GM12878 (cell line): Measurements from ENCODE around the gene TYRP1. TPM values are rescaled to one million over a fixed set of nuclear protein-coding genes. Genes with fewer than 3 reads are reported as not detected.

Experiments used
- ATAC-seq: fragments of 200-7000 bp; cut with Tn5 transposase; 3 replicates; pipeline ENCODE4 v1.9.1; 2020; ENCODE audit warnings: mild to moderate bottlenecking, moderate library complexity
- BruUV-seq: library from RNA; stranded (reverse); fragments of 400-500 nt; replicated peaks from 2 replicates; lab custom pipeline; 2021; lab: Mats Ljungman, UMichigan
- CTCF ChIA-PET: fragments of 300-600 bp; sonication (Branson Sonifier 250); formaldehyde crosslinking; extraction: SDS; loops from one replicate; lab custom pipeline; 2021; ENCODE audit warnings: inconsistent platforms; lab: Yijun Ruan, JAX
- POLR2A ChIA-PET: fragments of 350-600 bp; formaldehyde crosslinking; extraction: SDS; loops from one replicate; lab custom pipeline; 2021; ENCODE audit warnings: inconsistent platforms; lab: Charles Lee
- RAD21 ChIA-PET: fragments of 300-600 bp; sonication (Branson Sonifier 250); formaldehyde crosslinking; loops from one replicate; lab custom pipeline; 2023; ENCODE audit warnings: antibody characterized with exemption; ENCODE audit not compliant: unreplicated experiment; lab: Charles Lee
- SMC1A ChIA-PET: fragments of 300-600 bp; sonication (Branson Sonifier 250); formaldehyde crosslinking; loops from one replicate; lab custom pipeline; 2023; ENCODE audit not compliant: unreplicated experiment, uncharacterized antibody; lab: Charles Lee
- DNase-seq: peaks from one replicate; pipeline ENCODE4 v3.0.0-alpha.2; 2011; ENCODE audit warnings: low read depth, low spot score
- FAIRE-seq: peaks from 3 replicates; lab custom pipeline; 2011; peaks lifted over from hg19 to GRCh38; lab: Jason Lieb, UNC
- H2AFZ ChIP-seq: 2 replicates; pipeline ENCODE4 v1.6.0; 2011; ENCODE audit warnings: low read depth, low read length, control low read depth; ENCODE audit not compliant: control insufficient read depth
- H3K27ac ChIP-seq: 2 replicates; pipeline ENCODE4 v1.5.1; 2011; ENCODE audit warnings: control low read depth; ENCODE audit not compliant: control insufficient read depth, insufficient read depth
- H3K27me3 ChIP-seq, 2 experiments: replicated peaks in 1 of 2; 2 replicates each; pipeline versions ENCODE4 v1.6.0 to v1.6.1; 2011; ENCODE audit warnings: low read length in 1 of 2; ENCODE audit not compliant: control insufficient read depth in 2 of 2, insufficient read depth in 2 of 2
- H3K36me3 ChIP-seq, 2 experiments: 2 replicates each; pipeline ENCODE4 v1.5.1; 2011; ENCODE audit warnings: low read length in 1 of 2; ENCODE audit not compliant: control insufficient read depth in 2 of 2, insufficient read depth in 2 of 2
- H3K4me1 ChIP-seq: 2 replicates; pipeline ENCODE4 v1.6.1; 2011; ENCODE audit warnings: mild to moderate bottlenecking, low read length, moderate library complexity, mixed read lengths; ENCODE audit not compliant: control insufficient read depth, insufficient read depth
- H3K4me2 ChIP-seq: 2 replicates; pipeline ENCODE4 v1.6.0; 2011; ENCODE audit warnings: control low read depth; ENCODE audit not compliant: control insufficient read depth, insufficient read depth
- H3K4me3 ChIP-seq: fragments of 200-600 bp; sonication (generic); 2 replicates; pipeline ENCODE4 v1.5.1; 2016
- H3K79me2 ChIP-seq: 2 replicates; pipeline ENCODE4 v1.6.0; 2011; ENCODE audit warnings: low read length; ENCODE audit not compliant: control insufficient read depth, insufficient read depth
- H3K9ac ChIP-seq: 2 replicates; pipeline ENCODE4 v1.8.0; 2011; ENCODE audit warnings: low read length, control low read depth, mixed read lengths; ENCODE audit not compliant: control insufficient read depth, insufficient read depth
- H3K9me3 ChIP-seq: replicated peaks from 3 replicates; pipeline ENCODE4 v1.5.1; 2011; ENCODE audit warnings: mild to moderate bottlenecking, low read length; ENCODE audit not compliant: control insufficient read depth, insufficient read depth
- H4K20me1 ChIP-seq: 2 replicates; pipeline ENCODE4 v1.6.0; 2011; ENCODE audit not compliant: control insufficient read depth, insufficient read depth
- ATF7 ChIP-seq: fragments of 450-650 bp; IDR thresholded peaks from 2 replicates; pipeline ENCODE4 v1.6.1; 2016; ENCODE audit warnings: low read depth, mild to moderate bottlenecking
- E2F4 ChIP-seq: IDR thresholded peaks from 2 replicates; pipeline ENCODE4 v1.6.1; 2012; ENCODE audit warnings: low read depth, low read length, improper control_type of control experiment
- JUNB ChIP-seq: IDR thresholded peaks from 2 replicates; pipeline ENCODE4 v1.6.1; 2016; ENCODE audit warnings: antibody characterized with exemption, mild to moderate bottlenecking
- MLLT1 ChIP-seq: fragments of 450-650 bp; IDR thresholded peaks from 2 replicates; pipeline ENCODE4 v1.6.1; 2016; ENCODE audit warnings: mild to moderate bottlenecking
- MYC ChIP-seq: IDR thresholded peaks from 2 replicates; pipeline ENCODE4 v1.6.1; 2011; ENCODE audit warnings: mild to moderate bottlenecking, low read length, moderate library complexity, inconsistent platforms; ENCODE audit not compliant: insufficient read depth, insufficient replicate concordance, insufficient read length, severe bottlenecking
- NFXL1 ChIP-seq: fragments of 450-650 bp; IDR thresholded peaks from 2 replicates; pipeline ENCODE4 v1.6.1; 2017; ENCODE audit warnings: antibody characterized with exemption, mild to moderate bottlenecking, borderline replicate concordance
- NR2C1 ChIP-seq: fragments of 450-650 bp; IDR thresholded peaks from 2 replicates; pipeline ENCODE4 v1.6.1; 2017; ENCODE audit warnings: antibody characterized with exemption, mild to moderate bottlenecking, moderate library complexity
- SKIL ChIP-seq: fragments of 450-650 bp; IDR thresholded peaks from 2 replicates; pipeline ENCODE4 v1.6.1; 2017; ENCODE audit warnings: mild to moderate bottlenecking, low read depth, inconsistent platforms; ENCODE audit not compliant: poor library complexity, severe bottlenecking
- SMARCA5 ChIP-seq: fragments of 450-650 bp; IDR thresholded peaks from 2 replicates; pipeline ENCODE4 v1.6.1; 2017; ENCODE audit warnings: mild to moderate bottlenecking
- SMC3 ChIP-seq: IDR thresholded peaks from 2 replicates; pipeline ENCODE4 v1.6.1; 2011; ENCODE audit warnings: low read length, improper control_type of control experiment, borderline replicate concordance
- SPI1 ChIP-seq: IDR thresholded peaks from 2 replicates; pipeline ENCODE4 v1.6.1; 2011; ENCODE audit warnings: low read depth, mild to moderate bottlenecking, low read length, moderate library complexity, borderline replicate concordance; ENCODE audit not compliant: insufficient read depth
- SRF ChIP-seq, 2 experiments: IDR thresholded peaks; 2 replicates each; pipeline ENCODE4 v1.6.1; 2011; ENCODE audit warnings: low read depth in 2 of 2, low read length in 2 of 2, mild to moderate bottlenecking in 1 of 2, moderate library complexity in 1 of 2
- SUPT20H ChIP-seq: IDR thresholded peaks from 2 replicates; pipeline ENCODE4 v1.6.1; 2011; ENCODE audit warnings: low read depth, mild to moderate bottlenecking, low read length, moderate library complexity, borderline replicate concordance; ENCODE audit not compliant: control insufficient read depth
- YBX1 ChIP-seq: fragments of 450-650 bp; IDR thresholded peaks from 2 replicates; pipeline ENCODE4 v1.6.1; 2016; ENCODE audit warnings: antibody characterized with exemption
- ZNF217 ChIP-seq: fragments of 450-650 bp; IDR thresholded peaks from 2 replicates; pipeline ENCODE4 v1.6.1; 2017; ENCODE audit warnings: antibody characterized with exemption, mild to moderate bottlenecking
- ZNF687 ChIP-seq: fragments of 450-650 bp; IDR thresholded peaks from 2 replicates; pipeline ENCODE4 v1.6.1; 2017; ENCODE audit warnings: mild to moderate bottlenecking, moderate library complexity
- WGBS: methylation state at CpG from one replicate; pipeline ENCODE4 v1.1.6; 2016; ENCODE audit warnings: low lambda C conversion rate; ENCODE audit not compliant: insufficient replicate concordance, insufficient coverage; ENCODE audit errors: missing lambda C conversion rate; 5-methylcytosine and 5-hydroxymethylcytosine counted together
- in situ Hi-C: fragments of 300-500 bp; cut with MboI; formaldehyde crosslinking; loops from 9 replicates; pipeline ENCODE4 v1.14.3; 2018; ENCODE audit warnings: mixed read lengths
- intact Hi-C: fragments of 100-400 bp; cut with micrococcal nuclease; formaldehyde crosslinking; loops from one replicate; pipeline ENCODE4 v1.14.2; 2022; ENCODE audit not compliant: unreplicated experiment
- polyA plus RNA-seq, 11 experiments: library from polyadenylated mRNA; depleted of rRNA in 4 of 11; unstranded in 6 of 11; stranded (reverse) in 5 of 11; fragments of >200 nt; fragmentation: Nextera tagmentation in 4 of 11; fragmentation: Illumina TruSeq in 1 of 11; extraction: Ambion mirVana in 4 of 11; extraction: Trizol in 1 of 11; gene quantifications; 1 replicate in 1 of 11; 2 replicates in 10 of 11; pipeline versions ENCODE4 v1.2.1 to v1.2.3, GENCODE V29; 2011 to 2016; ENCODE audit warnings: inconsistent platforms in 2 of 11, missing spikeins in 2 of 11, low read depth in 1 of 11
- total RNA-seq, 4 experiments: library from RNA; depleted of rRNA in 3 of 4; stranded (reverse); fragments of >200 nt in 3 of 4; fragmentation: Illumina TruSeq in 1 of 4; extraction: Trizol in 1 of 4; gene quantifications; 2 replicates each; pipeline versions ENCODE4 v1.2.1 to v1.2.3, GENCODE V29; 2013 to 2021

Gene TYRP1
- total and polyA plus RNA-seq, 10 of the 15 experiments (the other 5 are each of a cell fraction or from before 2014, with no cell fraction given) = 0.01 TPM; not detected in 9

GRCh38 chr9:12667892-12668291 lies 25.3 kb upstream of the TYRP1 start (continued):
- TF ChIP-seq SKIL = no peak
- no peak for TF ChIP-seq ATF7

GRCh38 chr9:12670006-12670405 lies 23.2 kb upstream of the TYRP1 start:
- SMC1A ChIA-PET = no interaction called here
- no peaks in the 10 kb centered on the region for H3K79me2 ChIP-seq
- H3K9ac ChIP-seq = no peak overlapping the region
- no TSS peak for BruUV-seq
- H3K4me1 ChIP-seq = no peaks in the 10 kb centered on the region
- FAIRE-seq = no peak
- no peak for DNase-seq
- POLR2A ChIA-PET = no interaction called here
- H4K20me1 ChIP-seq = no peaks in the 10 kb centered on the region
- CTCF ChIA-PET = no interaction called here
- no peaks in the 10 kb centered on the region for H3K9me3 ChIP-seq
- RAD21 ChIA-PET = no interaction called here
- WGBS = 0% methylated on average over 2 of the region's 2 CpGs
- no peak overlapping the region for H2AFZ ChIP-seq
- intact Hi-C loops = no loop called here
- H3K36me3 ChIP-seq = no peaks in the 10 kb centered on the region
- no peak for ATAC-seq
- in situ Hi-C loops = no loop called here
- no peak overlapping the region for H3K4me2 ChIP-seq
- H3K27me3 ChIP-seq = no peaks in the 10 kb centered on the region
- no peak overlapping the region for H3K4me3 ChIP-seq
- H3K27ac ChIP-seq = no peak overlapping the region
- TF ChIP-seq ZNF217 (no peak), E2F4 (no peak), SRF (IDR thresholded peaks at IDR 0.05; ENCODE audit: low read depth in 2 of 2, low read length in 2 of 2) (no peak), YBX1 (no peak), ZNF687 (no peak), NFXL1 (no peak), SPI1 (no peak), MLLT1 (no peak), SUPT20H (no peak), JUNB (no peak), SMARCA5 (no peak), SMC3 (no peak), NR2C1 (no peak), MYC (no peak)
